Psoas muscle (tissue), 8 donors: ENCODE results near the gene CDH4. TPM values are rescaled to one million over a fixed set of nuclear protein-coding genes. Genes with fewer than 3 reads are reported as not detected.

Source experiments
- ATAC-seq, 4 donors: fragments of 200-7000 bp; cut with Tn5 transposase; one replicate each; pipeline ENCODE4 v1.9.1; 2020; ENCODE audit warnings: moderate library complexity in 3 of 4, mild to moderate bottlenecking in 2 of 4
- DNase-seq, 2 donors: peaks; one replicate each; pipeline ENCODE4 v3.0.0-alpha.2; 2020
- H3K27ac ChIP-seq: fragments of 200-600 bp; one replicate; pipeline ENCODE4 v1.8.0; 2022
- H3K27me3 ChIP-seq, 3 donors: fragments of 200-600 bp in 1 of 3; one replicate each; pipeline versions ENCODE4 v1.6.1 to v1.8.0; 2013 to 2022; ENCODE audit warnings: low read length in 2 of 3, mild to moderate bottlenecking in 2 of 3, moderate library complexity in 1 of 3; ENCODE audit not compliant: insufficient read depth in 3 of 3
- H3K36me3 ChIP-seq, 2 donors: fragments of 200-600 bp in 1 of 2; one replicate each; pipeline versions ENCODE4 v1.6.1 to v1.8.0; 2013 to 2022; ENCODE audit warnings: low read depth in 1 of 2, mild to moderate bottlenecking in 1 of 2, moderate library complexity in 1 of 2; ENCODE audit not compliant: insufficient read depth in 1 of 2
- H3K4me1 ChIP-seq: fragments of 200-600 bp; one replicate; pipeline ENCODE4 v1.8.0; 2022
- H3K4me3 ChIP-seq: fragments of 200-600 bp; one replicate; pipeline ENCODE4 v1.8.0; 2022; ENCODE audit warnings: mild to moderate bottlenecking
- H3K9me3 ChIP-seq: fragments of 200-600 bp; one replicate; pipeline ENCODE4 v1.8.0; 2022
- WGBS, 3 donors: extraction: QIAGEN DNeasy Blood & Tissue Kit; methylation state at CpG; one replicate each; pipeline versions ENCODE4 v1.1.6 to v1.1.7; 2013; 5-methylcytosine and 5-hydroxymethylcytosine counted together
- intact Hi-C, 2 donors: fragments of 100-400 bp; cut with DNase I; formaldehyde crosslinking; loops; one replicate each; pipeline versions ENCODE4 v1.11.0 to v1.14.2; 2022
- polyA plus RNA-seq, 3 donors: library from polyadenylated mRNA; stranded (reverse); fragments of 200-250 nt; gene quantifications; one replicate each; pipeline ENCODE4 v1.2.3, GENCODE V29; 2013
- total RNA-seq, 4 donors: library from RNA; stranded (reverse); fragmentation: NEBNext Ultra II Directional in 2 of 4; extraction: Animal tissue kit (Norgen Biotek cat#: 25700) in 2 of 4; gene quantifications; one replicate each; pipeline versions ENCODE4 v1.2.1 to v1.2.4, GENCODE V29; 2021 to 2023
- TF ChIP-seq, protein P1 (sequence below): fragments of 200-600 bp; IDR thresholded peaks from one replicate; pipeline ENCODE4 v1.8.0; 2022; ENCODE audit warnings: antibody characterized with exemption
- donor health status: healthy with polysubstance abuse.
- donor health status: DM: no; HTN: no; CAD: no; lungs with moderate emphysema.
- donor health status: Bipolar disorder and iron deficiency.
- donor health status: healthy.
- donor health status: DM: yes; HTN: yes; CAD: no.
- donor health status: DM: no; HTN: no; CAD: no.
- donor health status: DM: no; HTN: no; CAD: no.
- donor health status: DM: yes; HTN: yes; CAD: no.

Gene CDH4
- total and polyA plus RNA-seq, 7 donors: 0.26 to 1.0 (median 0.34) TPM

DNA sequence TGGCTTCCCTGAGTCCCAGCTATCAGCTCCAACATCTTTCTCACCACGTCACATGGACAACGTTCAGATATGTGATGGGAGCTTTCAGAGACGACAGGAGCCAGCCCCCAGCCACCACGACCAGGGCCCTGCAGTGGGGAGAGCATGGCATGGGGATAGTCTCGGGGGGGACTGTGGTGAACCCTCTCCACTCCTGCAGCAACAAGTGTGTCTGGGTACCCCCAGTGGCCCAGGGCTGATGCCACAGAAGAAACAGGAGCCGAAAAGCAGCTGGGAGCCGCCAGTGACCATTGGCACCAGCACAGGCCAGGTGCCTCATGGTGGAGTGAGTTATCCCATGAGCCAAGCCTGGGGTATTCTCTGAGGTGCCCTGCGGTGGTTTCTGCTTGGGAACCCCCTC is 473.9 kb downstream of the CDH4 start:
- TF ChIP-seq, protein P1, sequence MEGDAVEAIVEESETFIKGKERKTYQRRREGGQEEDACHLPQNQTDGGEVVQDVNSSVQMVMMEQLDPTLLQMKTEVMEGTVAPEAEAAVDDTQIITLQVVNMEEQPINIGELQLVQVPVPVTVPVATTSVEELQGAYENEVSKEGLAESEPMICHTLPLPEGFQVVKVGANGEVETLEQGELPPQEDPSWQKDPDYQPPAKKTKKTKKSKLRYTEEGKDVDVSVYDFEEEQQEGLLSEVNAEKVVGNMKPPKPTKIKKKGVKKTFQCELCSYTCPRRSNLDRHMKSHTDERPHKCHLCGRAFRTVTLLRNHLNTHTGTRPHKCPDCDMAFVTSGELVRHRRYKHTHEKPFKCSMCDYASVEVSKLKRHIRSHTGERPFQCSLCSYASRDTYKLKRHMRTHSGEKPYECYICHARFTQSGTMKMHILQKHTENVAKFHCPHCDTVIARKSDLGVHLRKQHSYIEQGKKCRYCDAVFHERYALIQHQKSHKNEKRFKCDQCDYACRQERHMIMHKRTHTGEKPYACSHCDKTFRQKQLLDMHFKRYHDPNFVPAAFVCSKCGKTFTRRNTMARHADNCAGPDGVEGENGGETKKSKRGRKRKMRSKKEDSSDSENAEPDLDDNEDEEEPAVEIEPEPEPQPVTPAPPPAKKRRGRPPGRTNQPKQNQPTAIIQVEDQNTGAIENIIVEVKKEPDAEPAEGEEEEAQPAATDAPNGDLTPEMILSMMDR: no peak
- H3K4me3 ChIP-seq: no peak overlapping the region
- intact Hi-C loops: no loop called here
- DNase-seq: peak in 1 of 2 donors; percentile 39
- no peaks in the 10 kb centered on the region for H3K9me3 ChIP-seq
- no peaks in the 10 kb centered on the region for H3K36me3 ChIP-seq
- H3K27ac ChIP-seq: no peak overlapping the region
- ATAC-seq: no peak
- no peaks in the 10 kb centered on the region for H3K4me1 ChIP-seq
- WGBS, 3 donors: 76 to 86% (median 80%) methylated on average over 8 of the region's 8 CpGs
- no peaks in the 10 kb centered on the region for H3K27me3 ChIP-seq

DNA sequence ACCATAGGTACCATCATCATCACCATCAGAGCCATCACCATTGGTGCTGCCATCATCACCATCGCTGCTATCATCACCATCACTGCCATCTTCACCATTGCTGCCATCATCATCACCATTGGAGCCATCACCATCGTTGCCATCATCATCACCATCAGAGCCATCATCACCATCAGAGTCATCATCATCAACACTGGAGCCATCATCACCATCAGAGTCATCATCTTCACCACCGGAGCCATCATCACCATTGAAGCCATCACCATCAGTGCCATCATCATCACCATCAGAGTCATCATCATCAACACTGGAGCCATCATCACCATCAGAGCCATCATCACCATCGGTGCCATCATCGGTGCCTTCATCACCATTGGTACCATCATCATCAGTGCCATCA is 474.9 kb downstream of the CDH4 start:
- intact Hi-C loops: no loop called here
- Histone ChIP-seq H3K4me3 (no peak overlapping the region), H3K27ac (no peak overlapping the region), H3K36me3 (no peaks in the 10 kb centered on the region), H3K4me1 (no peaks in the 10 kb centered on the region), H3K27me3 (no peaks in the 10 kb centered on the region), H3K9me3 (no peaks in the 10 kb centered on the region)
- DNase-seq (no peak), ATAC-seq (no peak)
- WGBS, 3 donors: 84 to 96% (median 96%) methylated on average over 5 of the region's 5 CpGs
- TF ChIP-seq, protein P1: no peak

DNA sequence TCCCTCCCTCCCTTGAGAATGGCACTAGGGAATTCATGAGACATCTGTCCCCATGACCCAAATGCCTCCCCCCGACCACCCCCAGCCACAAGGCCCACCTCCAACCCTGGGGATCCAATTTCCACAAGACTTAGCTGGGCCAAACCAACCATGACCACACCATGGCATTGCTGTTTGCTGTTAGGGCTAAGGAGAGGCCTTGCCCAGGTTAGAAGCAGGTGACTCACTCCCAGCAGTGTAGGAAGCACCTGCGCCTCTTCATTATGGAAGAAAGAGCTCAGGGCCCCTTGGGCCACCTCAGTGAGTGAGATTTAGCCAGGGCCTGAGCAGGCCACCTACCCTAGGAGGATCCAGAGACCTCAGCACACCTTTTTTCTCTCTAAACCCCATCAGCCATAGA is 475.7 kb downstream of the CDH4 start:
- no peaks in the 10 kb centered on the region for H3K4me1 ChIP-seq
- no peaks in the 10 kb centered on the region for H3K36me3 ChIP-seq
- H3K4me3 ChIP-seq: no peak overlapping the region
- intact Hi-C loops: no loop called here
- H3K9me3 ChIP-seq: no peaks in the 10 kb centered on the region
- H3K27ac ChIP-seq: no peak overlapping the region
- no peaks in the 10 kb centered on the region for H3K27me3 ChIP-seq
- no peak for ATAC-seq
- TF ChIP-seq, protein P1: no peak
- DNase-seq: peak in 1 of 2 donors; percentile 11
- 79 to 83% (median 82%) methylated on average over 2 of the region's 2 CpGs for WGBS, 3 donors

DNA sequence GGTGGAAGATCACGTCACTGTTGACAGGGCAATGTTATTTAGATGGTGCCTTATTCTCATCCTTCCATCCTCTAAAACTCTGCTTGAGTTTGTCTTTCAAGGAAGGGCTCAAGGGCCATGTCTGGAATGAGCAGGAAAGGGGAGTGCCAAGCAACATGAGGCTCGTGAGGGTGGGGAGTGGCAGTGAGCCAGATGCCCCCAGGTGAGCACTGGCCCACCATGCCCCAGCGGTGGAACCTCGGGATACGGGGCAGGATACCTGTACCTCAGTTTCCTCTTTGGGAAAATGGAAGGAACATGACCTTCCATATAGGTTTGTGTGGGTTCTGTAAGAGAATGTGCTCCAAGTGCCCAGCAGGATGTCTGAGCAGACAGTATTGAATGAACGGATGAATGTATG is 476.3 kb downstream of the CDH4 start:
- no peaks in the 10 kb centered on the region for H3K9me3 ChIP-seq
- intact Hi-C loops: no loop called here
- no peak for ATAC-seq
- TF ChIP-seq, protein P1: no peak
- DNase-seq: peak in 1 of 2 donors; percentile 6
- no peak overlapping the region for H3K4me3 ChIP-seq
- H3K27me3 ChIP-seq: no peaks in the 10 kb centered on the region
- no peaks in the 10 kb centered on the region for H3K4me1 ChIP-seq
- no peaks in the 10 kb centered on the region for H3K36me3 ChIP-seq
- whole genome bisulfite sequencing, 3 donors: 87 to 91% (median 90%) methylated on average over 6 of the region's 6 CpGs
- H3K27ac ChIP-seq: no peak overlapping the region
